ENCODE results near the gene PTPRT. TPM values are rescaled to one million over a fixed set of nuclear protein-coding genes. Genes with fewer than 3 reads are reported as not detected.
A peak's percentile ranks its signal among the peaks of the same experiment; 100 is the strongest.

Gene PTPRT
- total RNA-seq, 1 donor from 2014 or later, result not detected

DNA sequence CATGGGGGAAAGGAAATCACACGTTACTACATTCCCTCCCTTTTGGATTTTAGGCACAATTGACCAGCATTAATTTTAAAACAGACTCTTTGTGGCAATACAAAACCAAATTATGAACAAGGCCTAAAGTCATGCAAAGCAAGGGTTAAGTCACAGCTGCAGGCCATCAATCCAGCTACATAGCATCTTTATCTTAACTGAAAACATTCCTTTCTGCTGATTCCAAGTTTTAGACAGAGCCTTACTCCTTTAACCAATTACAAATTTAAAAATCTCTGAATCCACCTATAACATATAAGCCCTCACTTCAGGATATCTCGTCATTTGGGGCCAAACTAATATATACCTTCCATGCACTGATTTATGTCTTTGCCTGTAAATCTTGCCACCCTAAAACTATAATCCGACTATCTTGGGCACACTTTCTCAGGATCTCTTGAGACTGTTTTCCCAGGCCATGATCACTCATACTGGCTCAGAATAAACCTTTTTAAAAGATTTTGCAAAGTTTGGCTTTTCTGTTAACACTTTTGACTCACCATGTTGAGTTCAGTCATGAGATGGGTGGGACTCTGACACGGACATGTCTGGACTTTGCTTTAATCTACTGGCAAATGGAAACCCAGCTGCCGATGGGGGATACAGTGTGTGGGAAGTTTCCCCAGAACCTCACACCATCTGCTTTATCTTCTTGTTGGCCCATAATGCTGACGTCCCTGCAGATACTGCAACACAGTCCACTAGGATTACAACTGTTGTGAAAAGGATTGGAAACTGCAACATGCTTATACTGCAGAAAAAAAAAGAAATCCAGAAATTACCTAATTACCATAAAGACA, 757.0 kb downstream of the PTPRT start:
- intact Hi-C loops (cut with DNase I), result no loop called here
- no peaks in the 10 kb centered on the region for H3K36me3 ChIP-seq
- TF ChIP-seq POLR2AphosphoS5 (IDR thresholded peaks at IDR 0.05; ENCODE audit: insufficient read depth in 1 of 2, low read depth in 1 of 2), result no peak
- H3K27ac ChIP-seq, result peak overlapping the region; percentile 15
- no peaks in the 10 kb centered on the region for H3K27me3 ChIP-seq
- H3K9me3 ChIP-seq, result no peaks in the 10 kb centered on the region
- H3K4me3 ChIP-seq, result no peak overlapping the region
- DNase-seq (ENCODE audit: extremely low spot score in 2 of 2), result no peak
- H3K4me1 ChIP-seq, result peaks cover 5% of the 10 kb centered on the region

DNA sequence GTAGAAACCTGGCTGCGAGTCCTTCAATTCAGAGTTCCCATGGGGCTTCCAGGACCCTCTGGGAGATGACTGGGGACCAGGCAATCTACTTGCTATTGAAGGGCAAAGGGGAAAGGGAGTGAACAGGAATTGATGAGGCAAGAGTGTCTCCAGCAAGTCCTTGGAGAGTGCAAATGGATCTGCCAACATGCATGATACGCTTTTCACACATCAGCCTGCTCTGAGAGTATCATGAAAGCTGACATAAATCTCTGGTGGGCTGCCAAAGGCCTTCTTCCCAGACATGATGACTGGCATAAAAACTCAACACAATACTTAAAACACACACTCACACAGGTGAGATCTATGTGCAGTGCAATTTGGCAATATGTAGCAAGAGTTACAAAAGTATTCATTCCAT, 759.1 kb downstream of the PTPRT start:
- Histone ChIP-seq H3K27me3 (no peaks in the 10 kb centered on the region), H3K9me3 (no peaks in the 10 kb centered on the region), H3K27ac (no peak overlapping the region), H3K4me1 (peaks cover 5% of the 10 kb centered on the region), H3K4me3 (no peak overlapping the region), H3K36me3 (no peaks in the 10 kb centered on the region)
- DNase-seq (ENCODE audit: extremely low spot score in 2 of 2), result no peak
- intact Hi-C loops (cut with DNase I), result no loop called here
- TF ChIP-seq POLR2AphosphoS5 (IDR thresholded peaks at IDR 0.05; ENCODE audit: insufficient read depth in 1 of 2, low read depth in 1 of 2) (no peak), POLR2A (IDR thresholded peaks at IDR 0.05) (no peak)
- TF ChIP-seq, protein P1, sequence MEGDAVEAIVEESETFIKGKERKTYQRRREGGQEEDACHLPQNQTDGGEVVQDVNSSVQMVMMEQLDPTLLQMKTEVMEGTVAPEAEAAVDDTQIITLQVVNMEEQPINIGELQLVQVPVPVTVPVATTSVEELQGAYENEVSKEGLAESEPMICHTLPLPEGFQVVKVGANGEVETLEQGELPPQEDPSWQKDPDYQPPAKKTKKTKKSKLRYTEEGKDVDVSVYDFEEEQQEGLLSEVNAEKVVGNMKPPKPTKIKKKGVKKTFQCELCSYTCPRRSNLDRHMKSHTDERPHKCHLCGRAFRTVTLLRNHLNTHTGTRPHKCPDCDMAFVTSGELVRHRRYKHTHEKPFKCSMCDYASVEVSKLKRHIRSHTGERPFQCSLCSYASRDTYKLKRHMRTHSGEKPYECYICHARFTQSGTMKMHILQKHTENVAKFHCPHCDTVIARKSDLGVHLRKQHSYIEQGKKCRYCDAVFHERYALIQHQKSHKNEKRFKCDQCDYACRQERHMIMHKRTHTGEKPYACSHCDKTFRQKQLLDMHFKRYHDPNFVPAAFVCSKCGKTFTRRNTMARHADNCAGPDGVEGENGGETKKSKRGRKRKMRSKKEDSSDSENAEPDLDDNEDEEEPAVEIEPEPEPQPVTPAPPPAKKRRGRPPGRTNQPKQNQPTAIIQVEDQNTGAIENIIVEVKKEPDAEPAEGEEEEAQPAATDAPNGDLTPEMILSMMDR (IDR thresholded peaks at IDR 0.05), result no peak

DNA sequence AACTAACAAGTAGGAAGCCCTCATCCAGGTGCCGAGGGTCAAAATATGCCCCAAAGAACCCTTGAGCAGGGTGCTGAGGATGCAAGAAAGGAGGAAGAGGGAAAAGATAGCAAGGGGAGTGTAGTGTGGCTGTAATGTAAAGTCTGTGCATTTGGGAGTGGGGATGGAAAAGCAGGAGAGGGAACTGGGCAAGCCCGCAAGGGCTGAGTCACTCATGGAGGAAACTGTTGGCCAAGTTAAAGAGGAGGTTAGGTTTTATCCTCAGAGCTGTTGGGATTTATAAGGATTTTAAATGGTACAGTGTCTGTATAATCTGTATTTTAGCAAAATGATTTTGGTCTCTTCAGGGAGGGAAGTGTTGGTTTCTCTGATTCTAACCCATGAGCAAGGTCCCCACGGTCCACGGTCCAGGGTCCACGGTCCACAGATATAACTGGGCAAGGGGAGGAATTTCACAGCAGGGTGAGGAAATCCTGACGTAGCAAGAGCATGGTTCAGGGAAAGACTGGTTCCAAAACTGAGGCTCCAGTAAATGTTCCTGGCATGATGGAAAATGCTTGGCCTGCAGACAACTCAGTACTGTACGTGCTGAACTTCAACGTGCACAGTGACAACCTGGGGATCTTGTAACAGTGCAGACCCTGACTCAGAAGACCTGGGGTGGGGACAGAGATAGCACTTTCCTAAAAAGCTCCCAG, 759.8 kb downstream of the PTPRT start:
- peaks cover 5% of the 10 kb centered on the region for H3K4me1 ChIP-seq
- no peak for DNase-seq (ENCODE audit: extremely low spot score in 2 of 2)
- no peak overlapping the region for H3K27ac ChIP-seq

DNA sequence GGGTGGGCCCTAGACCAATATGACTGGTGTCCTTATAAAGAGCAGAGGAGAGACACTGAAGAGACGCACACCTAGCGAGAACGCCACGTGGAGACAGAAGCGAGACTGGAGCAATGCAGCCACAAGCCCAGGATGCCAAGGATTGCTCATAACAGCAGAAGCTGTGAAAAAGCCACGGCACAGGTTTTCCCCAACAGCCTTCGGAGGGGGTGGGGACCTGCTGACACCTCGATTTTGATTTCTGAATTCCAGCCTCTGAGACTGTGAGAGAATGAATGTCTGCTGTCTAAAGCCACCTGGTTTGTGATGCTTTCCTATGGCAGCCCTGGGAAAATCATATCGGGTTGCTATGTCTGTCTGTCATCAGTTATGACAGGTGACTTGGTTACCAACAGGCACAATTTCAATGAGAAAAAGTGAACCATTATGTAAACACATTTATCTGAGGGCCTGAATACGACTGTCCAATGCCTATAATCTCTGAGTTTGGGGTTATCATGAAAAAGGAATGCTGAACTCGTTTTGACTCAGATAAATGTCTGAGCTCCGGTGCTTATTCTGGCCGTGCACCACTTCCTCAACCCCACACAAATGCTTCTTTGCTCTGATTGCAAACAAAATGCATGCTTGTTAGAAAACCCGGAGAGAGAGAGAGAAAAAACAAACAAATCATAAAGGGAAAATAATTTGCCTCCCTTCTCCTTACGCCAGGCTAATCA, 769.7 kb downstream of the PTPRT start:
- Histone ChIP-seq H3K27me3 (no peaks in the 10 kb centered on the region), H3K27ac (no peak overlapping the region), H3K4me1 (no peaks in the 10 kb centered on the region), H3K36me3 (no peaks in the 10 kb centered on the region), H3K4me3 (no peak overlapping the region), H3K9me3 (no peaks in the 10 kb centered on the region)
- intact Hi-C loops (cut with DNase I), result no loop called here
- TF ChIP-seq POLR2A (IDR thresholded peaks at IDR 0.05) (no peak), POLR2AphosphoS5 (IDR thresholded peaks at IDR 0.05; ENCODE audit: insufficient read depth in 1 of 2, low read depth in 1 of 2) (no peak)
- TF ChIP-seq, protein P1 (IDR thresholded peaks at IDR 0.05), result no peak
- no peak for DNase-seq (ENCODE audit: extremely low spot score in 2 of 2)

More for the DNA sequence above, 759.8 kb downstream of the PTPRT start:
- H3K9me3 ChIP-seq, result no peaks in the 10 kb centered on the region
- TF ChIP-seq, protein P1 (IDR thresholded peaks at IDR 0.05), result no peak
- no peak for TF ChIP-seq POLR2AphosphoS5 (IDR thresholded peaks at IDR 0.05; ENCODE audit: insufficient read depth in 1 of 2, low read depth in 1 of 2)
- no peak for TF ChIP-seq POLR2A (IDR thresholded peaks at IDR 0.05)
- H3K27me3 ChIP-seq, result no peaks in the 10 kb centered on the region
- intact Hi-C loops (cut with DNase I), result no loop called here
- H3K4me3 ChIP-seq, result no peak overlapping the region
- H3K36me3 ChIP-seq, result no peaks in the 10 kb centered on the region

DNA sequence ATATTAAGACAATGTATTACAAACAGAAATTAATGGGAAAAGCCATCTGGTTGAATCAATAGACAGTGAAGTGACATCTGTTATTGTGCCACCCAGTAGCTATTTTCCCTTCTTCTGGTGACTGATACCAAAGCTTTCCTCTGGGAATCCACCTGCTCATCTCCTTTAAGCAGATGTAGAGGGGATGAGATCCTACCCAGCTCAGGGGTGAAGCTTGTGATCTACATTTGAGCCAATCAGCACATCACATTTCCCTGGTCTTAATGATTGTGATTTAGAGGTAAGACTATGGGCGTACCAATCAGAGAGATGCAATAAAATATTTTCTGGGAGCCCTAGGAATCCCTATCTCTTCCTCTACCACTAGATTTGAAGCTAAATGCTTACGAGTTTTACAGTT, 782.9 kb downstream of the PTPRT start:
- H3K4me3 ChIP-seq, result no peak overlapping the region
- DNase-seq (ENCODE audit: extremely low spot score in 2 of 2), result no peak
- H3K4me1 ChIP-seq, result no peaks in the 10 kb centered on the region
- no peak overlapping the region for H3K27ac ChIP-seq
- no peaks in the 10 kb centered on the region for H3K36me3 ChIP-seq
- TF ChIP-seq POLR2AphosphoS5 (IDR thresholded peaks at IDR 0.05; ENCODE audit: insufficient read depth in 1 of 2, low read depth in 1 of 2), result no peak
- TF ChIP-seq POLR2A (IDR thresholded peaks at IDR 0.05), result no peak
- TF ChIP-seq, protein P1 (IDR thresholded peaks at IDR 0.05), result no peak
- no peaks in the 10 kb centered on the region for H3K9me3 ChIP-seq
- H3K27me3 ChIP-seq, result no peaks in the 10 kb centered on the region
- intact Hi-C loops (cut with DNase I), result no loop called here
